WTC11 (cell line): ENCODE results near the gene ANAPC1.
"Not testable (repeated sequence)": the region's sequence is repeated elsewhere in the genome, so short reads cannot be mapped to it uniquely, and the experiment has no call there.

Experiments used
- CTCF ChIP-seq: fragments of 200-600 bp; IDR thresholded peaks from 2 replicates; pipeline ENCODE4 v1.8.0; 2022; ENCODE audit warnings: antibody characterized with exemption
- ZNF263 ChIP-seq: sonication (generic); formaldehyde crosslinking; IDR thresholded peaks from 2 replicates; pipeline ENCODE4 v1.8.1; 2022; ENCODE audit warnings: low read depth, mild to moderate bottlenecking, moderate library complexity, missing genetic modification reagents

GRCh38 chr2:111719610-111720009 is 164.4 kb downstream of the ANAPC1 start:
- not testable (repeated sequence) for TF ChIP-seq CTCF, ZNF263
